Measurements from ENCODE around the gene AQP6. TPM values are rescaled to one million over a fixed set of nuclear protein-coding genes. Genes with fewer than 3 reads are reported as not detected.

The AQP6 gene
- not detected in 5 replicates for total RNA-seq (2022; extraction: Qiagen RNA extraction; ENCODE audit: low read depth)

GRCh38 chr12:49972641-49973360, at the start of gene AQP6:
AQP6 (plus strand) TSS chr12:49972947; CDS start chr12:49973174, 227 bp downstream.

GRCh38 chr12:49950273-49951251, 22.2 kb upstream of the AQP6 start, which contains the start of gene AQP2:
AQP2 (plus strand) TSS chr12:49950737; CDS start chr12:49950831, 94 bp downstream.

GRCh38 chr12:49961111-49961922, 11.4 kb upstream of the AQP6 start, which contains the start of gene AQP5:
AQP5 (plus strand) TSS chr12:49961872; CDS start chr12:49962018, 146 bp downstream.

GRCh38 chr12:50025187-50026059, 52.7 kb downstream of the AQP6 start, which contains the start of gene RACGAP1:
RACGAP1 (minus strand) TSS chr12:50025494; CDS start chr12:50016715, 8,779 bp downstream.

Other genes starting within 250 kb of the AQP6 start
- 394 to 497 TPM (median 481 TPM) in 5 replicates for gene TMBIM6, start 231.4 kb upstream of the AQP6 start, total RNA-seq (2022; extraction: Qiagen RNA extraction; ENCODE audit: low read depth)
- 6.1 to 8.6 TPM (median 6.9 TPM) in 5 replicates for gene NCKAP5L, start 144.5 kb upstream of the AQP6 start, total RNA-seq (2022; extraction: Qiagen RNA extraction; ENCODE audit: low read depth)
- 3.6 to 4.7 TPM (median 4.3 TPM) in 5 replicates for gene BCDIN3D, start 129.8 kb upstream of the AQP6 start, total RNA-seq (2022; extraction: Qiagen RNA extraction; ENCODE audit: low read depth)
- not detected in 5 replicates for gene FAIM2, start 69.0 kb upstream of the AQP6 start, total RNA-seq (2022; extraction: Qiagen RNA extraction; ENCODE audit: low read depth)
- gene AQP2, start 22.2 kb upstream of the AQP6 start, total RNA-seq (2022; extraction: Qiagen RNA extraction; ENCODE audit: low read depth): not detected in 5 replicates
- gene AQP5, start 11.1 kb upstream of the AQP6 start, total RNA-seq (2022; extraction: Qiagen RNA extraction; ENCODE audit: low read depth): not detected in 5 replicates
- 71.1 to 89.0 TPM (median 77.0 TPM) in 5 replicates for gene RACGAP1, start 52.5 kb downstream of the AQP6 start, total RNA-seq (2022; extraction: Qiagen RNA extraction; ENCODE audit: low read depth)
- gene ASIC1, start 84.6 kb downstream of the AQP6 start, total RNA-seq (2022; extraction: Qiagen RNA extraction; ENCODE audit: low read depth): 4.8 to 6.5 TPM (median 5.9 TPM) in 5 replicates
- 62.5 to 75.3 TPM (median 65.2 TPM) in 5 replicates for gene SMARCD1, start 112.4 kb downstream of the AQP6 start, total RNA-seq (2022; extraction: Qiagen RNA extraction; ENCODE audit: low read depth)
- 0.12 to 0.40 TPM (median 0.25 TPM) in 5 replicates for gene GPD1, start 131.1 kb downstream of the AQP6 start, total RNA-seq (2022; extraction: Qiagen RNA extraction; ENCODE audit: low read depth)
- gene COX14, start 139.3 kb downstream of the AQP6 start, total RNA-seq (2022; extraction: Qiagen RNA extraction; ENCODE audit: low read depth): 67.3 to 95.3 TPM (median 72.8 TPM) in 5 replicates
- gene CERS5, start 194.4 kb downstream of the AQP6 start, total RNA-seq (2022; extraction: Qiagen RNA extraction; ENCODE audit: low read depth): 24.2 to 30.6 TPM (median 26.4 TPM) in 5 replicates